Measurements from ENCODE around the gene COPA.

Gene COPA

DNA sequence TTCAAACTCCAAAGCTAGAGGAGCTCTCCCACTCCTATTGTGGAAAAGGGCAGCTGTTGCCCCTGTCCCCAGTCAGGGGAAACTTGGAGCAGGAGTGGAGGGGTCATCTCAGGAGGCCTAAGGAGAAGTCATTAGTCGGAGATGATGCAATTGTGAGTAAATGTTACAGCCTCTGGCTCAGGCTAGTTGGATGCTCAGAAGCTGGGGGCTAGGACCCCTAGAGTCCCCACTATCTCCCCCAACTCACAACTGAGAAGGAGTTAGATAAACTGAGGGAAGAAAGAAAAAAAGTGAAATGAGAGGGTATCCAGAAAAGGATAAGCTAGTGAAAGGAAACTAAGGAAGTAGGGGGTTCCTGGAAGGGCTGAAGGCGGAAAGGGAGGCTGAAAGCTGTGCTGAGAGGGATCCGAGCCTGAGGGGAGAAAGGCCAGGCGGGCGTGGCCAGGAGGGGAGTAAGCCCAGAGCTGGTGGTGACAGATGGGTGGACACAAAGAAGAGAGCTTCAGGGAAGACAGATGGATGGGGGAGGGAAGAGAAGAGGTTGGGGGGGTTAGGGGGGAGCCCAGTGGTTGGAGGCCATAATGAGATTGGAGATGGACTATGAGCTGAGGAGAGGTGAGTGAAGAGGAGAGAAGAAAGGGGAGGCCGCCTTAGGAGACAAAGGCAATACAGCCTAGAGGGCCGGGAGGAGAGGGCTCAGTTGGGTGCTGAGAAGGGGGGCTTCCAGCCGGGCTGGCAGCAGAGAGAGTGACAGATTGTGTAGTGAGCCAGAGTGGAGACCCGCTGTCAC lies 19.3 kb upstream of the COPA start:
- DNase-seq: no peak

DNA sequence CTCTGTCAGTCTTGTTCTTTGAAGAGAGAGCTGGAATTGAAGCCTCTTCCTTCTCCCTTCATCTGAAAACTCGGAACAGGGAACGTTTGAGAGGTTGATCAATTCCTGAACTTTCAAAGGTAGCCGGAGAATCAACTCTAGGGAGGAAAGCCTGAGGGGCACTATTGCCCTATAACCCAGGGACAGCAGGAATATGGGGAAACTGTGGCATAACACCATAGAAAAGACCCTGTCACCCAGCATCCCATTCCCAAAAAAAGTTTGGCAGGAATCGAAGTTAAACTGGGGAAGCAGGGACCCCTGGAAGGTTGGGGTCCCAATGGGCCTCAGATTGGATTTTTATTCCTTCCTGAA lies 18.7 kb upstream of the COPA start:
- no peak for DNase-seq

DNA sequence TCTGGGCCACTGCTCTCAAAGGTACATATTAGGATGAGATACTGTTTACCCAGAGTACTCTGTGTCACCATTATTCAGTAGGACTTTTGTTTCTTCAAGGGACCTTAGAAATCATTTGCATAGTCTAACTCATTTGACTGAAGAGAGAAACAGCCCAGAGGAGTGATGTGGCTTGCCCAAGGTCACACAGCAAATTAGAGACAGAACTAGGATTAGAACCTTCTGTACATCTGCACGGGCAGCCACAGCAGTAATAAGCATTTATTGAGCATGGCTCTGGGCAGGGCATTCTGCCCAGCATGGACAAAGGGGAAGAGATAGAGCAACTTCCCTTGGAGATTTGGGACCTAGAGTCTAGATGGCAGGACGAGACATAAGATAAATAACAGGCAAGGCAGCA lies 18.1 kb upstream of the COPA start:
- no peak for DNase-seq

DNA sequence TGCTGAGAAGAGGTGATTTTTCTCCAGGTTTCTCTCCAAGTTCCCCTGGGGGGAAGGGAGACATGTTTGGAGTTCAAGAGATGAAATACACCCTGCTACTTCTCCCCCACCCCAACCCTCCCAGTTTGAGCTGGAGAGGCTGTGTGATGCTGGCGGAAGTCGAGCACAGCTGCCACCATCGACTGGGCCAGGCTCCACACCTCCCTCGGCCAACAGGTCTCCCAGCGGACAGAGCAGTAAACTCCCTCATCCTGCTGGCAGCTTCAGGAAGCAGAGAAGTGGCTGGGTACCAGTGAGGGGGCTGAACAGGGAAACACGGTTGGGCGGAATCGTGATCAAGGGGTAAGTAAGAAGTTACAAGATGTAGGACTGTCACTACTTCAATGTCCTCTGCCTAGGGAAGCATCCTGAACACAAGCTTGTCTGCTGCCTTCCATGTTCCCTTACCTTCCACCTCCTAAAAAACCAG lies 17.2 kb upstream of the COPA start:
- no peak for DNase-seq

DNA sequence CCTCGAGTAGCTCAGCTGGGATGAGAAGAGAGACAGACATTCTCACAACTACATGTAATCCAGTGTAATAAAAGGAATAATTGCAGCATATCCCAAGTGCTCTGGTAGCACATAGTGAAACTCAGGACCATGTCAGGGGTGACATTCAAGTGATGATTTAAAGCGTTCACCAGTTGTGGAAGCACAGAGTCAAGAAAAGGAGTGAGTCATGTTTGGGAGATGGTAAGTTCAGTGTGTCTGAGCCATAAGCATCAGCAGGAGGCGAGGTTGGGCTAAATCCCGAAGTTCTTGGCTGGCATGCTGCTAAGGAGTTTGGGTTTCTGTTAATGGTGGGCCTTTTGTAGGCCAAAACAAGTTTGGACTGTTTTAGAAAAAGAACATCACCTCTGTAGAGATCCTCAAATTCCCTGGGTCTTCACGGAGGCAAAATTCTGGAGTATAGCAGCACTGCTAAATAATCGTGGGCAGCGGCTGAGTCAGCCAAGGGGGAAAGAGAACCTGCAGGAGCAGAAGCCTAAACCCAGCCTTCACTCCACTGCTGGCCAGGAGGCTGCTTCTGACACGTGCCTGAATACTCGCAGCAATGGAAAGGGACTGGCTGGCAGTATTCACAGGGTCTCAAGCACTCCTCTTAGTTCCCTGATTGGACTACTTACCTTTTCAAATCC lies 16.6 kb upstream of the COPA start:
- no peak for DNase-seq

DNA sequence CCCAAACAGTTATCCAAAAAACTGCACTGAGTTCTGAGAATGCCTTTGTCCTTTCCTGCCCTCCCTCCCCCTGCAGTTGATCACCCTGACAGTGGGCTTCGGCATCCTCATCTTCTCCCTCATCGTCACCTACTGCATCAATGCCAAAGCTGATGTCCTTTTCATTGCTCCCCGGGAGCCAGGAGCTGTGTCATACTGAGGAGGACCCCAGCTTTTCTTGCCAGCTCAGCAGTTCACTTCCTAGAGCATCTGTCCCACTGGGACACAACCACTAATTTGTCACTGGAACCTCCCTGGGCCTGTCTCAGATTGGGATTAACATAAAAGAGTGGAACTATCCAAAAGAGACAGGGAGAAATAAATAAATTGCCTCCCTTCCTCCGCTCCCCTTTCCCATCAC lies 15.0 kb upstream of the COPA start:
- DNase-seq: no peak

DNA sequence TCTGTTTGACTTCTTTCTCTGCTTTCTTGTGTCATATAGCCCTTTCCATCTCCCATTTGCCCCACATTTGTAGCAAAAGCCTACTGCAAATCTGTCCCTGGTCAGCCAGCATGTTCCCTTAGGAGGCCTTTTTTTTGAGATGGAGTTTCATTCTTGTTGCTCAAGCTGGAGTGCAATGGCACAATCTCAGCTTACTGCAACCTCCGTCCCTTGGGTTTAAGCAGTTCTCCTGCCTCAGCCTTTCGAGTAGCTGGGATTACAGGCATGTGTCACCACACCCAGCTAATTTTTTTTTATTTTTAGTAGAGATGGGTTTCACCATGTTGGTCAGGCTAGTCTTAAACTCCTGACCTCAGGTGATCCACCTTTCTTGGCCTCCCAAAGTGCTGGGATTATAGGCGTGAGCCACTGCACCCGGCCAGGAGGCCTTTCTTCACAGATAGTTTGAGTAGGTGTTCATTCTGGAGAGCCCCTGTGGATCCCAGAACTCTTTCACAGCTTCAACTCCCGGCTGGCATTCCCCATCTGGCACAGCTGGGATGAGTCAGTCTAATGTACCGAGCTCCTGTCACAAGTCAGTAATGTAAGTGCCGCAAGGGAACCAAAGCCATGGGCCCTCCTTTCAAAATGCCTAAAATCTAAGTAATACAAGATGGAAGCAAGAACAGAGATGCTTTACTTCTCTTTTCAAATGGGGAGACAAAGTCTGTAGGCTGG lies 14.4 kb upstream of the COPA start:
- no peak for DNase-seq

DNA sequence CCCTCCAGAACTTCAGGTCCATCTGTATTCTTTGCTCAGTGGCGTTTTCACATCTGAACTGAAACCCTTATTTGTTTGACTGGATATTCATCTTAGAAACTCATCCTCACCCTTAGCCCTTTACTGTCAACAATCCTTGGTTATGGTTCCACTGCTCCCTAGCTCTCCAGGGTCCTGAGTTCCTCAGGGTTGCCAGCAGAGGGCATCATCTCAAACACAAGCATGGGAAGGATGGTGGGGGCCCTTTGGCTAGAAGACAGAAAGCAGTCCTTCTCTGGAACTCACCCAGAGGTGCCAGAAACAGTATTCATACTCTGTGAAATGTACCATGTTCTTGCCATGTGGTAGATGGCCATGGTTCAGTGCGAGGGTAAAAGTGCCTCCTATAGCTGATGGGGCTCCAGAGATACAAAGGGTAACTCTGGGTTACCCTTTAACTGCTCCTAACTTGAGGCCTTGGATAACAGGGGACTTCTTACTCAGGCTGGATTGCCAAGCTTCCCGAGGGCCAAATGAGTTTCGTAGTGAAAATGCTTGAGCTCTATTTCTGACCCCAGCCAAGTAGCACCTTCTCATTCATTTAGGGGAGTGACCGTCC lies 11.4 kb upstream of the COPA start:
- no peak for DNase-seq

DNA sequence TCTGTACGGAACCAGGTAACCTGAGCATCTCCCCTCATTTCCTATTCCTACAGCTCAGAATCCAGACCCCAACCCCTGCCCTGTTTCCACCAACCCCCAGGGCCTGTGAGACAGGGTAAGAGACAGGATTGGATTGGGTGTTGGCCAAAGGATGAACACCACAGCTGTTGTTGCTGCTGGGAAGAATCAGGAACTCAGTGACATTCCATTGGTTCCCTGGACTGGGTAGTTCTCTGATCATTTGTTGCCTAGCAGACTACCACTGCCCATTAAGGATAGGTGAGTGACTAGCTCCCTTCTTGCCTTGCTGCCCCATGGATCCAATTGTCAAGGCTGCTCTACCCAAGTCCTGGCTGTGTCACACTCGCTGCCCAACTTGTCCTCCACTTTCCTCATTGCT lies 10.2 kb upstream of the COPA start:
- DNase-seq: no peak

DNA sequence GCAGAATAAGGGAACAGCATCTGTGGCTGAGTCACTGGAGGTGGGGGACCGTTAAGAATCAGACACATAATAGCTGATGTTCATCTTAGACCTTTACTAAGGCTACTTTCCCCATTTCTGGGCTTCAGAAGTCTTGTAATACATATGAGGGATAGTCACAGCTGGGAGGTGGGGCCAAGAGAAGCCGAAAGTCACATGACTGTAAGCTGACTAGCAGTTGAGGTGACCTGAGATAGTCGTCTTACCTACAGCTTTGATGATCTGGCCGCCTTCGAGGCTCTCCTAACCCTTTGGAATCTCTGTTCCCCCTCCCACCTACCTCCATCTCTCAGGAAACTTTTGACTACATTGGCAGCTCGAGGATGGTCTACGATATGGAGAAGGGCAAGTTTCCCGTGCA lies 9.5 kb upstream of the COPA start:
- DNase-seq: no peak

DNA sequence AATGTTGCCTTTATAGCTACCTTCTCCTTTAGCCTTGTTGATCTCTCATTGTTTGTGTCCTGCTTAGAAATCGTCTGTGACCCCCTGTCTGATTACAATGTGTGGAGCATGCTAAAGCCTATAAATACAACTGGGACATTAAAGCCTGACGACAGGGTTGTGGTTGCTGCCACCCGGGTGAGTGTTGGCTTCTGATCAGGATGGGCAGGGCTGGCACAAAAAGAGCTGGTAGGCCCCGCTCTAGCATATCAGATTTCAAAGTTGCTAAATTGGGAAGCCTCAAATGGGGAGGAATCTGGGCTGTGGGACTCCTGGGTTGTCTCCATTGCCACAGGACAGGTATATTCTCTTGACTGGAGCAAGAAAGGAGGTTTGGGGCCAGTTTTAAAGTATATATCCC lies 8.6 kb upstream of the COPA start:
- DNase-seq: no peak

DNA sequence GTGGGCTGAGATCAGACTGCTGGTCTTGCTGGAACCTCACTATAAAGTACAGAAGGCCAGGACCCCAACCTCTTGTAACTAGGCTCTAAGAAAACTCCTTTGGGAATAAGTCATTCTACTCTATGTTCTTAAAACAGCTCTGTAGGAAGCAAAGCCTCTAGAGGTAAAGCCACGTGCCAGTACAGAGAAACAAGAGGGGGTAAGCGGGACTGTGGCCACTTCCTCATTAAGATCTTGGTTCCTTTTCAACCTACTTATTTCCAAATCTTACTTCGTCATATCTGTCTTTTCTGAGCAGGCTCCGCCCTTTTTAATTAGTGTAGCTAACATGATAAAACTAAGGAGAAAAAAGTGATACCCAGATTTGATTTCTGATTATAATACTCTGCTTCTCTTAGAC lies 3.9 kb upstream of the COPA start:
- no peak for DNase-seq

DNA sequence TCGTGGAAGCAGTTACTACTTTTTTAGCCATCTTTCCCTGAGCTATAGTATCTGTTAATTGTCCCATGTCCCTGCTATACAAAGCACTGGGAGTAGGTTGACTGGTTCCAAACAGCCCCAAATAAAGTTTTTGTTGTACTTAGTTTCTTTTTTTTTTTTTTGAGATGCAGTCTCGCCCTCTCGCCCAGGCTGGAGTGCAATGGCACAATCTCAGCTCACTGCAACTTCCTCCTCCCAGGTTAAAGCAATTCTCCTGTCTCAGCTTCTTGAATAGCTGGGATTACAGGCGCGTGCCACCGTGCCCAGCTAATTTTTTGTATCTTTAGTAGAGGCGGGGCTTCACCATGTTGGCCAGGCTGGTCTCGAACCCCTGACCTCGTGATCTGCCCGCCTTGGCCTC lies 3.4 kb upstream of the COPA start:
- DNase-seq: no peak

DNA sequence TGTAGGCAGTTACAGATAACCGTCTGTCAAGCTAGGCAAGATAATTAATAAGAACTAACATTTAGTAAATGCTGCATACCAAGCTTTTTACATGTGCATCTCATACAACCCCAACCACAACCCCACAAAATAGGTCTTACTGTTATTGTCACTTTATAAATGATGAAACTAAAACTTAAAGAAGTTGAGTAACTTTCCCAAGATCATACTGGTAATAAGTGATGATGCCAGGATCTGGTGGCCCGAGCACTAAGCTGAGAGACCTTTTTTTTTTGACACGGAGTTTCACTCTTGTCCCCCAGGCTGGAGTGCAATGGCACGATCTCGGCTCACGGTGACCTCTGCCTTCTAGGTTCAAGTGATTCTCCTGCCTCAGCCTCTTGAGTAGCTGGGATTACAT lies 1.9 kb upstream of the COPA start:
- no peak for DNase-seq

DNA sequence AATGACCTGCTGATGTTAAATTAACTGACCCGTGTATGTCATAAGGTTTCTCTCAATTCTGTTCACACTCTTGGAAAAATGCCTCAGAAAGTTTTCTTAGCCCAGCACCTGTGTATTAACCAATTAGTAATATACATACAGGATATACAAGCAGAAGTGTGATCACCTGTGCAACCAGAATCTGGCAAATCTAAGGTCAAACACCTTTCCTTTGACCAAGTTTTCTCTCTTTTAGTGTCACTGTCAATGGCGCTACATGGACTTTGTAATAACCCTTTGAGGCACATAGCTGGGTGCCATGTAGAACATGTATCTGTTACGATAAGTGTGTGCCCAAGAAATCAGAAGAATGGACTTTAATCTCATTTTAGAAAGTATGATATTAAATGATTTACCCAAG lies 1.2 kb upstream of the COPA start:
- no peak for DNase-seq

DNA sequence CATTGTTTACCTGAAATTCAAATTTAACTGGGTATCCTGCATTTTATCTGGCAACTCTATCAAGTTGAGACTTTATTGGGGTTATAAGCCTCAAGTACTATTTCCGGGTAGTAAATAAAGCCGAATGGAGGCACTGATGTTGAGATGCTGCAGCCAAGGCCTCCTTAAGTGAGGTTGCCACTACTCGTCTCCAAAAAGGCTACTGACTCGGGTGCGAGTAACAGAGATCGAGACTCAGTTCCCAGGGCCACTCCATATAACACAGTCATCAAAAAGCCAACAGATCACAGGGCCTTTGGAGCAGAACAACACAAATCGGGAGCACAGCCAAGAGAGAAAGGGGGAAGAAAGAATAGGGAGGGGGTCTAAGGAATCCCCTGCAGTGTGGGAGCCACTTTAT lies 524 bp downstream of the COPA start:
- no peak for DNase-seq

DNA sequence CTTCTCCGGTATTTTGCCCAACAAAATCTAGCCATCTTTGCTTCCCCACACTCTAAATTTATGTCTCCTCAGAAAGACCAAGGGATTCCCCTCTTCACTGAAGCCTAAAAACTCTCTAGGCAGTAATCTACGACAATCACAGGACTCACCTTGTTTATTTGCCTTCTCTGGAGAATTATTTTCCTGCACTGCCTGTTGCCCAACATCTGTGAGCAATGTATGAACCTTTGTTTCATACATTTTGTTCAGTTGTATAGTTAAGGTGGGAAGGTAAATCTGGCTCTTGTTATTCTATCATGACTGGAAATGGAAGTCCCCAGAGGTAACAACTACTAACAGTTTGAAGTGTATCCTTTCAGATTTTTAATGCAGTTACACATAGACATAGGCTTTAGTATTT lies 2.2 kb downstream of the COPA start:
- no peak for DNase-seq

DNA sequence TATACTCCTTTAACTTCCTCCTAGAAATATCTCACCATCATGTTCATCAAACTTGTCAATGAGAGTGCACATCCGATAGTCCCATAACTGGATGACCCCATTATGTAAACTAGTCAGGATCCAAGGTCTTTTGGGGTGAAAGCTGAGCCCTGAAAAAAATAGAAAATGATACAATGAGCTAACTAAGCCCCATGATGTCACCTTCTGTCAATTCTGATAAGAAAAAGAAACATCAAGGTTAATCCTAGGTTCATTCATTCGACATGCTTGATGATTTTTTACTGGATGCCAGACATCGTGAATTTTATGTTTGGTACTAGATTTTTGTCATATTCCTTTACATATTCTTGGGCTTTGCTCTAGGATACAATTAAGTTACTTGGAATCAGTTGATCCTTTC lies 2.9 kb downstream of the COPA start:
- DNase-seq: no peak

DNA sequence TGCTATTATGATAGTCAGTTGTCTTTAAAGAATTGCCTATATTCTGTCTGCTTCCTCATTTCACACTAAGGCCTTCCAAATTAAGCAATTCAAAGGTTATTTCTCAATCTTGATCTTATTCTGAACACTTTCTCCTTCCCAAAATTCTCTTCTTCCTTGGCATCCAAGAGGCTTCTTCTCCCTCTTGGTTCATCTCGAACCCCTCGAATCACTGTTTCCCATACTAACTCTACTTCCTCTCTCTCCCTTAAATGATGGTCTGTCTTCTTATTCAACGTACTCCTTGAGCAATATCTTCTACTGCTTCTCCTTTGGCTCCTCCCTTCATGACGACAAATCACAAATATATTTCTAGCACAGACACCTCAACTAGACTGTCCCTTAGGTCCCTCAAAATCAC lies 4.5 kb downstream of the COPA start:
- DNase-seq: no peak

DNA sequence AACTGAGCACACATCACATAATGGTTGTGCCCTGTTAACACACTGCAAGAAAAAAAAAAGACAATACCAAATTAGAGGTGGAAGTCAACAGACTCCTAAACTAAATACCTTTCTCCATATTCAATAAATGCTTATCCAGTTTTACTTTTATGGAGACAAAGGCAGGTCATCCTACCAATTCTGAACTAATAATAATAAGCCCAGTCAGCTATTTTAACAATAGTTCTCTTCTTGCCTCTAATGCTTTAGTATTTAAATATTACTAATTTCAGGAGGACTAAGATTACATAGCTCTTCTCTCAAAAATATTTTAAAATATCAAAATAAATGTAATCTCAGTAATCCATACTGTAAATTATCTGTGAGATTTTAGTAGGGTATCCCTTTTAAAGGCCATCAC lies 10.5 kb downstream of the COPA start:
- DNase-seq: no peak

DNA sequence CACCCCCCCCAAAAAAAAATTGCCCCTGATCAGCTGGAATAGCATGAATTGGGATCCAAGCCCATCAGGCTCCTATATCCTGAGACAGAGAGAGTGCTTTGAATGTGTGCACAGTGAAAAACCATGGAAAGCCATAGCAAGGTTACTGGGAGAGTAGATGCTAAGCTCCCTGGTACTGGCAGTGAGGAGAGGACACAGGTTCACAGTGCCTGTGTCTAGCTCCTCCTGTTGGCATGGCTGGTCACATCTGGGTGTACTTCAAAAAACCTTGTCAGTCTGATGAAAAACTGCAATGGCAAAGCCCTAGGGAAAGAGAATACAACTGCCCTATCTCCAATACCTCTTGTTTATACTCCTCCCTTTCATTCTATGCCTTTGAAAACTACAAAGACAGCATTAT lies 12.9 kb downstream of the COPA start:
- DNase-seq: no peak

DNA sequence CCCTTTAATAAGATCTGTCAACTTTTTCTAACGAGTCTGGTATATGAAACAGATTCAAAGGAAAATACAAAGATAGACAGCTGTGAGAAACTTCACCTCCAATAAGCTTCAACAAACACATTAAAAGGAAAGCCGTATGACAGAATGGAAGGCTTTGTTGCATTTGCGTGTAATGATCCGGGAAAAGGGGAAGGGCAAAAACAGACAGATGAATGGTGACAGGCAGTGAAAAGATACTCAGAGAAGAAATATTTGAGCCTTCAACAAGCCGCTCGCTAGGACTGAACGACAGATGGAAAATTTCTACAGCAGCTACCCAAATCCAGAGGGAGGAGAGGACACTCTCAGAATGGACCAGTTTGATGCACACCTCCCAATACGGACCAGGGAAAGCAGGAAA lies 14.9 kb downstream of the COPA start:
- DNase-seq: no peak

DNA sequence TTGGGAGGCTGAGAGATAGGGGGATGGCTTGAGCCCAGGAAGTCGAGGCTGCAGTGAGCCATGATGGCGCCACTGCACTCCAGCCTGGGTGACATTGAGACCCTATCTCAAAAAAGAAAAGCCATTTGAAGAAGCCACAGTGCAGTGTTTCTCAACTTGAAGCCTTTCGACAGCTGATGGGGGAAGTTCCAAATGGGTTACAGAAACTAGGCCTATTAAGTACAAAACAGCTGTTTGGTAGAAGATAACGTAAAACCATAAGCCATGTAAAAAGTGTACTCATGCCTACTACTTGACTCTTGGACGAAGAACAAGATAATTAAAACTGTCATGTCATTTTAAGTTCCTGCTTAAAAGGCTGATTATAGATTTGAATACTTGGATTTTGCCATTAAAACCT lies 16.6 kb downstream of the COPA start:
- no peak for DNase-seq

DNA sequence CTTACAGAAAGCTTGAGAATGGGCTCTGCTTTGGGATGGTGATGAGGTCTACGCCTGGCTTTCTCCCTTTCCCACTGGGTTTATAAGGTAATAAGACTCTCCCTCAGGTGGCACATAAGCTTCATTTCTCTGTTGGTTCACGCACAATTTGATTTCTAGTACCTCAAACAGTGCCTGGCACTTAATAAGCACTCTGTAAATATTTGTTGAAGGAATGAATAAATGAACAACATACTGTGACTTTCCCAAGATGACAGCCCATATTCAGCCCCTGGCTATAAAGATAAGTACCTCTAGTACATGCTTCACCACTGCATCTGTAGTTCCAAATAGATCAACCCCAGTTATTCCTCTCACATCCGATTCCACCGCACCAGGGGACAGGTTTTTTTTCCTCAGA lies 17.8 kb downstream of the COPA start:
- DNase-seq: no peak

All from stimulated activated CD4-positive, alpha-beta T cell treated with anti-CD3 and anti-CD28 coated beads, Interleukin-4, amount 100 ng/mL, for 1 hour (primary cell).